Small intestine (tissue), 7 donors: ENCODE measurements around the gene RARRES2. TPM values are rescaled to one million over a fixed set of nuclear protein-coding genes. Genes with fewer than 3 reads are reported as not detected.
"Not testable (repeated sequence)": the region's sequence is repeated elsewhere in the genome, so short reads cannot be mapped to it uniquely, and the experiment has no call there.

Experiments used
- DNase-seq, 2 donors: peaks; one replicate each; pipeline versions ENCODE4 v3.0.0 to v3.0.0-alpha.2; 2013
- FAIRE-seq: peaks from 2 replicates; lab custom pipeline; 2012; peaks lifted over from hg19 to GRCh38; lab: Jason Lieb, UNC
- H3K27ac ChIP-seq, 3 donors: one replicate each; pipeline ENCODE4 v1.5.1; 2013; ENCODE audit warnings: low read length in 2 of 3, mild to moderate bottlenecking in 2 of 3, control low read depth in 1 of 3, inconsistent platforms in 1 of 3, low read depth in 1 of 3, moderate library complexity in 1 of 3
- H3K27me3 ChIP-seq, 3 donors: one replicate each; pipeline ENCODE4 v1.6.1; 2013; ENCODE audit warnings: low read length in 3 of 3, inconsistent platforms in 1 of 3; ENCODE audit not compliant: control insufficient read depth in 3 of 3, insufficient read depth in 3 of 3
- H3K36me3 ChIP-seq, 3 donors: one replicate each; pipeline ENCODE4 v1.6.1; 2013; ENCODE audit warnings: low read length in 3 of 3, inconsistent platforms in 1 of 3, low read depth in 1 of 3, mild to moderate bottlenecking in 1 of 3, moderate library complexity in 1 of 3; ENCODE audit not compliant: control insufficient read depth in 3 of 3, insufficient read depth in 2 of 3
- H3K4me1 ChIP-seq, 3 donors: one replicate each; pipeline ENCODE4 v1.6.1; 2013; ENCODE audit warnings: low read length in 2 of 3, inconsistent platforms in 1 of 3, low read depth in 1 of 3, mild to moderate bottlenecking in 1 of 3, moderate library complexity in 1 of 3; ENCODE audit not compliant: control insufficient read depth in 3 of 3, insufficient read depth in 2 of 3
- H3K4me3 ChIP-seq, 3 donors: one replicate each; pipeline ENCODE4 v1.5.1; 2013; ENCODE audit warnings: low read length in 3 of 3, control low read depth in 1 of 3, inconsistent platforms in 1 of 3, low read depth in 1 of 3, mild to moderate bottlenecking in 1 of 3, moderate library complexity in 1 of 3
- H3K9me3 ChIP-seq, 2 donors: one replicate each; pipeline ENCODE4 v1.6.1; 2013; ENCODE audit warnings: low read depth in 1 of 2, low read length in 1 of 2; ENCODE audit not compliant: control insufficient read depth in 2 of 2, insufficient read depth in 1 of 2
- WGBS, 3 donors: extraction: QIAGEN DNeasy Blood & Tissue Kit; methylation state at CpG; one replicate each; pipeline ENCODE4 v1.1.7; 2013; 5-methylcytosine and 5-hydroxymethylcytosine counted together
- polyA plus RNA-seq, 4 donors: library from polyadenylated mRNA; stranded (reverse) in 3 of 4; unstranded in 1 of 4; fragments of 200-250 nt in 3 of 4; fragments of 120-200 nt in 1 of 4; gene quantifications; one replicate each; pipeline versions ENCODE4 v1.2.1 to v1.2.3, GENCODE V29; 2013
- donor health status: healthy with polysubstance abuse.
- donor health status: control.
- donor health status: control.
- donor health status: Bipolar disorder and iron deficiency.
- donor health status: healthy.

The RARRES2 gene
- polyA plus RNA-seq, 4 donors, result 9.6 to 109 (median 36.9) TPM

DNA sequence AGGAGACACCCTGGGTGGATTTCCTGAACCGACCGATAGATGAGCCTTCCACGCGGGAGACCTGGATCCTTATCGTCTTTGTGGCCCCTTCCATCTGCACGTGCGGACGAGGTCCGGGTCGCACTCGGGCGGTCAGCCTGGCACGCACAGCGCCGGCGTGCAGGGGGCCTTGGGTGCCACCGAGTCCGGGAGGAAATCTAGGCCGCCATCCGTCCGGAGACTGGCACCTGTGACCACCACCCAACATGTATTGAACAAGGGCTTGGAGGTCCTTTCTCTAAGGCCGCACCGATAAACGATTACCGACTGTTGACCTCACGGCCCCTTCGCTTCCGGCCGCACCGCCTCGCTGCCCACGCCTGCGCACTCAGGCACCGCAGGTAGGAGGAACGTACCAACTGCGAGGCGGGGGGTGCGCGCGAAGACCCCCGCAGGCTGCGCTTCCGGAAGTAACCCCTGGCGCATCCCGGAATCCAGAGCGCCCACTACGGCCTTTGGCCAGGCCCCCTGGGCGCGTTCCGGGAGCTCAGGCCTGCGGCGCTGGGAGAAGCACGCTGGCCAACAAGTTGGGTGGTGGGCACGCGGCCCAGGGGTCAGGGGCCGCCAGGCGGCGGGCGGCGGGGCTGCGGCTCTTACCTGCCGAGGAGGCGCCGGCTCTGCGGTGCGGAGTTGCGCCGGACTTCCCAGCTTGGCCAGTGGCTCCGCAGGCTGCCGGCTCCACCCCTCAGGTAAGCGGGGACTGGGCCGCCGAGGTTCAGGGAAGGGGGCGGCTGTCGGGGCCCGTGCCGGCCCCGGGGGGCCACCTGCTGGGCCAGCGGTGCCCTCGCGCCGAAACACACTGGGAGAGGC lies 18.4 kb downstream of the RARRES2 start, which contains the start of the genes ACTR3C and LRRC61:
Gene ACTR3C, minus strand, starts transcription at position 713 of the 849 bp plus-strand sequence. CDS start 28,249 bp downstream, outside the sequence.
Gene LRRC61, plus strand, starts transcription at position 523 of the 849 bp plus-strand sequence. CDS start 13,507 bp downstream, outside the sequence.
- no peak for FAIRE-seq
- peaks cover 2 to 30% (median 6%) of the 10 kb centered on the region in 3 donors for H3K36me3 ChIP-seq
- no peaks in the 10 kb centered on the region for H3K9me3 ChIP-seq
- H3K4me1 ChIP-seq, result peaks cover 8 to 23% (median 13%) of the 10 kb centered on the region in 3 donors
- WGBS, 3 donors, result 0 to 5% (median 3%) methylated on average over 76 to 82 of the region's 82 CpGs
- DNase-seq, result peak; percentile 71 to 89
- H3K4me3 ChIP-seq, result peak within 1 kb of the TSS; percentile 88 to 90 (median 88)
- no peaks in the 10 kb centered on the region for H3K27me3 ChIP-seq
- H3K27ac ChIP-seq, result peak within 1 kb of the TSS; percentile 91 to 97 (median 93)

DNA sequence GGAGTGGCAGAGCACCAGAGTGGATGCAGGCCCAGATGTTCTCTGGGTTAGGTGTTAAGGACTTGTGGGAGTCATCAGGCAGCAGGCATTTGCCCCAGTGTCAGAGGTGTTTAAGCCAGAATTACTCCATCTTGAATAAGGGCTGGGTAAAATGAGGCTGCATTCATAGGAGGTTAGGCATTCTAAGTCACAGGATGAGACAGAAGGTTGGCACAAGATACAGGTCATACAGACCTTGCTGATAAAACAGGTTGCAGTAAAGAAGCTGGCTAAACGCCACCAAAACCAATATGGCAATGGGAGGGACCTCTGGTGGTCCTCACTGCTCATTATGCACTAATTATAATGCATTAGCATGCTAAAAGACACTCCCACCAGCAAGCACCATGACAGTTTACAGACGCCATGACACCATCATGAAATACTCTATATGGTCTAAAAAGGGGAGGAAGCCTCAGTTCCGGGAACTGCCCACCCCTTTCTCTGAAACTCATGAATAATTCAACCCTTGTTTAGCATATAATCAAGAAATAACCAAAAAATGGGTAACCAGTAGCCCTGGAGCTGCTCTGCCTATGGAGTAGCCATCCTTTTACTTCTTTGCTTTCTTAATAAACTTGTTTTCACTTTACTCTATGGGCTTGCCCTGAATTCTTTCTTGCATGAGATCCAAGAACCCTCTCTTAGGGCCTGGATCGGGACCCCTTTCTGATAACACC lies 19.2 kb downstream of the RARRES2 start:
- FAIRE-seq, result no peak
- peak; percentile 48 to 65 for DNase-seq
- WGBS, 3 donors, result 10 to 50% (median 14%) methylated on average over 4 of the region's 4 CpGs

DNA sequence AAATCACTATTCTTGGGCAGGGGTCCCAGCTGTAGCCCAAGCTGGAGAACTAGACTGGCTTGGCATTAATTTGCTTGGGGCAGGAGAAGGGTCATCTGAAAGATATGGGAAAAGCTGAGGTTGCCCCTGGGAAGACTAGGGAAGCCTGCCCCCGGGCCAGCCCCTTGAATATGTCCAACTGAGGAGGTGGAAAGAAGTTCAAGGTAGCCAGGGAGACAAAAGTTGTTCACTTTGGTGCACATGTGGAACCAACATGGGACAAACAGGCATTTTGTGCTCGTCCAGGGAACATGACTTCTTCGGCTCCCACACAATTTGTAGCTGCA lies 19.7 kb downstream of the RARRES2 start:
- no peaks in the 10 kb centered on the region for H3K27me3 ChIP-seq
- no peak for FAIRE-seq
- H3K9me3 ChIP-seq, result no peaks in the 10 kb centered on the region
- peaks cover 8 to 23% (median 13%) of the 10 kb centered on the region in 3 donors for H3K4me1 ChIP-seq
- DNase-seq, result no peak
- H3K36me3 ChIP-seq, result peaks cover 2 to 24% (median 3%) of the 10 kb centered on the region in 3 donors
- WGBS, 3 donors, result 92 to 97% (median 96%) methylated on average over 3 of the region's 3 CpGs
- H3K27ac ChIP-seq, result no peak overlapping the region
- H3K4me3 ChIP-seq, result no peak overlapping the region

More for the DNA sequence above, 19.2 kb downstream of the RARRES2 start:
- peak overlapping the region; percentile 88 to 90 (median 88) for H3K4me3 ChIP-seq
- H3K36me3 ChIP-seq, result peaks cover 2 to 25% (median 4%) of the 10 kb centered on the region in 3 donors
- no peaks in the 10 kb centered on the region for H3K9me3 ChIP-seq
- H3K4me1 ChIP-seq, result peaks cover 8 to 23% (median 13%) of the 10 kb centered on the region in 3 donors
- peak overlapping the region; percentile 91 to 97 (median 93) for H3K27ac ChIP-seq
- no peaks in the 10 kb centered on the region for H3K27me3 ChIP-seq

DNA sequence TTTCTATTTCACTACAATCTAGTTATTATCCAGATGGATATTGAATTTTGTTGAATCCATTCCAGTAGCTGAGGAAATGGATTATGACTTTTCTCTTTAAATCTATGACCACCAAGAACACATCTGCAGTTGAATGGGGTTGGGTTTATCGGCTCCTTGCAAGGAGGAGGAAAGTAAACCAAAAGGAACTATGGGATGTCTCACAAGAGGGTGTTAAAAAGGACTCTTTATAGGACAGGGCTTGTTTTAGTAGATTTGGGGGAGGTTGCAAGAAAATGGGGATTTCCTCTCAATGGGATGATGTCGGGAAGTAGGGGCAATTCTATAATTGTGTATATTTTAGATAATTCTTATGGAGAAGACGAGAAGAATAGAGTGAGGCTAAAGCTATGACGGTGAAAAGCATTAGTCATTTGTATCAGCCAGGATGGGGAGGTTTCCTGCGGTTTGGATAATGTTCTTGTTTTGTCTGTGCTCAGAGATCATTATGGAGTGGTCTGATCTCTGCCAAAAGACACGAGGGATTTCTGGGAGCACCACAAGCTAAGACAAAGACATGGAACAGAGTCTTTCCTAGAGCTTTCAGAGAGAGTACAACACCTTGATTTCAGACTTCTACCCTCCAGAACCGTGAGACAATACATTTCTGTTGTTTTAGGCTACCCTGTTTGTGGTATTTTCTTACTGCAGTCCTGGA lies 23.5 kb downstream of the RARRES2 start:
- DNase-seq, result no peak
- Histone ChIP-seq H3K27me3 (no peaks in the 10 kb centered on the region), H3K36me3 (peaks cover 0 to 13% (median 0%) of the 10 kb centered on the region in 3 donors), H3K4me1 (peaks cover 3 to 18% (median 11%) of the 10 kb centered on the region in 3 donors), H3K4me3 (no peak overlapping the region), H3K9me3 (no peaks in the 10 kb centered on the region), H3K27ac (peak overlapping the region in 1 of 3 donors; percentile 36)
- FAIRE-seq, result no peak
- WGBS, 3 donors, result 66 to 82% (median 80%) methylated on average over 7 of the region's 7 CpGs

DNA sequence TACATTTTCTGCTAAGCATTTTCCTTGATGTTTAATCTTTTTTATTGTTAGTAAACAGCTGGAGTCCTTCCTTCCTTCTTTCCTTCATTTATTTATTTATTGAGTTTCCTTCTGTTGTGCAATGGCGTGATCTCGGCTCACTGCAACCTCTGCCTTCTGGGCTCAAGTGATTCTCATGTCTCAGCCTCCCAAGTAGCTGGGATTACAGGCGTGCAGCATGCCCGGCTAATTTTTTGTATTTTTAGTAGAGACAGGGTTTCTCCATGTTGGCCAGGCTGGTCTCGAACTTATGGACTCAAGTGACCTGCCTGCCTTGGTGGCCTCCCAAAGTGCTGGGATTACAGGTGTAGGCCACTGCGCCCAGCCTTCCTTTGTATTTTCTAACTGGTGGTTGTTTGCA lies 24.4 kb downstream of the RARRES2 start:
- not testable (repeated sequence) for FAIRE-seq, H3K4me3 ChIP-seq, H3K27me3 ChIP-seq, H3K9me3 ChIP-seq, DNase-seq
- Histone ChIP-seq H3K4me1 (peaks cover 3 to 13% (median 7%) of the 10 kb centered on the region in 3 donors), H3K36me3 (peaks cover 0 to 13% (median 0%) of the 10 kb centered on the region in 3 donors), H3K27ac (peak overlapping the region in 1 of 3 donors; percentile 28)
- WGBS, 3 donors, result 81 to 93% (median 93%) methylated on average over 6 of the region's 6 CpGs

DNA sequence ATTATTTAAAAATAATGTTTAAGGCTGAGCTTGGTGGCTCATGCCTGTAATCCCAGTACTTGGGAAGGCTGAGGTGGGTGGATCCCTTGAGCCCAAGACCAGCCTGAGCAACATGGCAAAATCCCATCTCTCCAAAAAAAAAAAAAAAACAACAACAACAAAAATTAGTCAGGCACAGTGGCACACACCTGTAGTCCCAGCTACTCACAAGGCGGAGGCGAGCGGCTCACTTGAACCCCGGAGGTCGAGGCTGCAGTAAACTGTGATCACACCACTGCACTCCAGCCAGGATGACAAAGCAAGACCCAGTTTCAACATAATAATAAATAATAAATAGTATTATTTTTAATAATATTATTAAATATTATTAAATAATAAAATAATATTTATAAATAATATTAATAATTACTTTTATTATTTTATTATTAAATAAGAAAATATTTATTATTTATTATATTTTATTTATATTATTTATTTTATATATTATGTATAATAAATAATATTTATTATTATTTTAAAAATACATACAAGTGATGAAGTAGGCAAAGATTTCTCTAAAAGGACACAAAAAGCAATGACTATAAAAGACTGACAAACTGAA lies 26.7 kb downstream of the RARRES2 start:
- Histone ChIP-seq H3K27ac (no peak overlapping the region), H3K36me3 (peaks cover 0 to 9% (median 0%) of the 10 kb centered on the region in 3 donors), H3K4me3 (no peak overlapping the region), H3K27me3 (no peaks in the 10 kb centered on the region), H3K9me3 (no peaks in the 10 kb centered on the region), H3K4me1 (peaks cover 0 to 3% (median 0%) of the 10 kb centered on the region in 3 donors)
- 90 to 100% (median 98%) methylated on average over 5 of the region's 5 CpGs for WGBS, 3 donors
- FAIRE-seq (peak; percentile 49), DNase-seq (no peak)

DNA sequence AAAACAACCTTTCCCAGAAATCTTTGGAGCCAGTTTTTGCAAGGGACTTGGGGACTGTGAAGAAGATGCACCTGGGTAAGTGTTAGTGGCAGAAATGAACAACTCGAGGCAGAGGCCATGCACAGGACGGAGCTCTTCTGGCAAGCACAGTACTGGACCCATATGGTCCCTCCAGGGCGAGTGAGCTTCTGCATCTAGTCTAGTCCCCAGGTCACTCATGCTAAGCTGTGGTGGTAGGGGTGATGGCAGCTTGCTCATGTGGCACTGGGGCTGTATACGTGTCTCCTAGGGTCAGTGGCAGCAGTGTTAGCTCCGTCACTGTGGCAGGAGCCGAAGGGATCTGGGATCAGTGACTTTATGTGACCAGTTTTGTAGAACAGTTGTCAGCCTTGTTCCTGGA lies 27.6 kb downstream of the RARRES2 start:
- FAIRE-seq (no peak), DNase-seq (no peak)
- Histone ChIP-seq H3K4me1 (peaks cover 0 to 3% (median 0%) of the 10 kb centered on the region in 3 donors), H3K9me3 (no peaks in the 10 kb centered on the region), H3K27ac (no peak overlapping the region), H3K36me3 (peaks cover 0 to 9% (median 0%) of the 10 kb centered on the region in 3 donors), H3K4me3 (no peak overlapping the region), H3K27me3 (no peaks in the 10 kb centered on the region)
- 92 to 94% (median 93%) methylated on average over 6 of the region's 6 CpGs for WGBS, 3 donors
